Esophagus squamous epithelium (tissue), 5 donors: ENCODE measurements around the gene PRTG. TPM values are rescaled to one million over a fixed set of nuclear protein-coding genes. Genes with fewer than 3 reads are reported as not detected.

Source experiments
- DNase-seq: peaks from one replicate; lab custom pipeline; 2025; lab: John Stamatoyannopoulos, UW
- H3K27ac ChIP-seq, 4 donors: fragments of 200-600 bp; sonication (generic); one replicate each; pipeline ENCODE4 v1.5.1; 2016 to 2019; ENCODE audit warnings: mild to moderate bottlenecking in 1 of 4
- H3K27me3 ChIP-seq, 4 donors: fragments of 200-600 bp; sonication (generic); 1 replicate in 3 of 4; 2 replicates in 1 of 4; pipeline versions ENCODE4 v1.5.1 to v1.6.0; 2017 to 2021; ENCODE audit warnings: antibody characterized with exemption in 1 of 4
- H3K36me3 ChIP-seq, 3 donors: fragments of 200-600 bp; sonication (generic); one replicate each; pipeline ENCODE4 v1.5.1; 2016 to 2019
- H3K4me1 ChIP-seq, 3 donors: fragments of 200-600 bp; sonication (generic); one replicate each; pipeline ENCODE4 v1.5.1; 2017 to 2019
- H3K4me3 ChIP-seq, 4 donors: fragments of 200-600 bp; sonication (generic); 1 replicate in 3 of 4; 2 replicates in 1 of 4; pipeline ENCODE4 v1.5.1; 2016 to 2019; ENCODE audit warnings: mild to moderate bottlenecking in 2 of 4, moderate library complexity in 1 of 4
- H3K9me3 ChIP-seq, 3 donors: fragments of 200-600 bp; sonication (generic); one replicate each; pipeline ENCODE4 v1.5.1; 2016 to 2019
- POLR2A ChIP-seq, 4 donors: fragments of 450-650 bp; IDR thresholded peaks; one replicate each; pipeline ENCODE4 v1.6.1; 2017; ENCODE audit warnings: antibody characterized with exemption in 4 of 4, mild to moderate bottlenecking in 4 of 4, moderate library complexity in 3 of 4
- WGBS, 2 donors: methylation state at CpG; one replicate each; pipeline ENCODE4 v1.1.5; 2018; 5-methylcytosine and 5-hydroxymethylcytosine counted together
- intact Hi-C: fragments of 100-400 bp; cut with DNase I; formaldehyde crosslinking; loops from one replicate; pipeline ENCODE4 v1.15.0; 2022
- total RNA-seq, 4 donors: library from RNA; depleted of rRNA; stranded (reverse); fragments of >200 nt; gene quantifications; one replicate each; pipeline ENCODE4 v1.1.0, GENCODE V29; 2016
- TF ChIP-seq, protein P1 (sequence below), 6 experiments: fragments of 450-650 bp in 4 of 6; fragments of 200-600 bp in 2 of 6; sonication (generic) in 2 of 6; IDR thresholded peaks; one replicate each; pipeline ENCODE4 v1.5.1; 2016 to 2019; ENCODE audit warnings: antibody characterized with exemption in 6 of 6, mild to moderate bottlenecking in 4 of 6, moderate library complexity in 4 of 6
- donor health status: DM: yes; HTN: yes; CAD: no.

PRTG gene
- total RNA-seq, 4 donors from 2014 or later: 0.04 to 1.3 (median 0.15) TPM

DNA sequence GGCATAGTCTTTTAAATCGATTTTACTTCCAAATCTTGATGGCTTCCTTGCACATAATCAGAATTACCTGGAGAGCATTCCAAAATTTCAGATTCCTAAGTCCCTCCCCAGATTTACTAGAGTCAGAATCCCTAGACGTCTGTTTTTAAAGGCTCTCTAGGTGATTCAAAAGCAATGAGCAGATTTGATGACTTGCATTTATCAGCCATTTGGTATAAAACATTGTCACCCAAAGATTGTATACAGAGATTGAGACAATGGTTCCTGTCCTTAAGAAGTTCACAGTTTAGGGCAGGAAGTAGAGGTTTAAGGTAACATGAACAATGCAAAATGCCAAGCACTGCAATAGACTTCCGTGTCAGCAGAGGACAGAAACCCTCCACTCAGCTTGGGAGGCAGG lies 152.2 kb downstream of the PRTG start:
- 66 to 69% methylated on average over 3 of the region's 3 CpGs for WGBS, 2 donors
- Histone ChIP-seq H3K27ac (no peak overlapping the region), H3K9me3 (no peaks in the 10 kb centered on the region), H3K27me3 (peaks cover 0 to 33% (median 0%) of the 10 kb centered on the region in 4 donors), H3K36me3 (no peaks in the 10 kb centered on the region), H3K4me3 (no peak overlapping the region), H3K4me1 (peaks cover 0 to 28% (median 0%) of the 10 kb centered on the region in 3 donors)
- intact Hi-C loops: no loop called here
- TF ChIP-seq, protein P1, sequence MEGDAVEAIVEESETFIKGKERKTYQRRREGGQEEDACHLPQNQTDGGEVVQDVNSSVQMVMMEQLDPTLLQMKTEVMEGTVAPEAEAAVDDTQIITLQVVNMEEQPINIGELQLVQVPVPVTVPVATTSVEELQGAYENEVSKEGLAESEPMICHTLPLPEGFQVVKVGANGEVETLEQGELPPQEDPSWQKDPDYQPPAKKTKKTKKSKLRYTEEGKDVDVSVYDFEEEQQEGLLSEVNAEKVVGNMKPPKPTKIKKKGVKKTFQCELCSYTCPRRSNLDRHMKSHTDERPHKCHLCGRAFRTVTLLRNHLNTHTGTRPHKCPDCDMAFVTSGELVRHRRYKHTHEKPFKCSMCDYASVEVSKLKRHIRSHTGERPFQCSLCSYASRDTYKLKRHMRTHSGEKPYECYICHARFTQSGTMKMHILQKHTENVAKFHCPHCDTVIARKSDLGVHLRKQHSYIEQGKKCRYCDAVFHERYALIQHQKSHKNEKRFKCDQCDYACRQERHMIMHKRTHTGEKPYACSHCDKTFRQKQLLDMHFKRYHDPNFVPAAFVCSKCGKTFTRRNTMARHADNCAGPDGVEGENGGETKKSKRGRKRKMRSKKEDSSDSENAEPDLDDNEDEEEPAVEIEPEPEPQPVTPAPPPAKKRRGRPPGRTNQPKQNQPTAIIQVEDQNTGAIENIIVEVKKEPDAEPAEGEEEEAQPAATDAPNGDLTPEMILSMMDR (IDR thresholded peaks at IDR 0.05): no peak
- no peak for TF ChIP-seq POLR2A (IDR thresholded peaks at IDR 0.05)
- DNase-seq: no peak

DNA sequence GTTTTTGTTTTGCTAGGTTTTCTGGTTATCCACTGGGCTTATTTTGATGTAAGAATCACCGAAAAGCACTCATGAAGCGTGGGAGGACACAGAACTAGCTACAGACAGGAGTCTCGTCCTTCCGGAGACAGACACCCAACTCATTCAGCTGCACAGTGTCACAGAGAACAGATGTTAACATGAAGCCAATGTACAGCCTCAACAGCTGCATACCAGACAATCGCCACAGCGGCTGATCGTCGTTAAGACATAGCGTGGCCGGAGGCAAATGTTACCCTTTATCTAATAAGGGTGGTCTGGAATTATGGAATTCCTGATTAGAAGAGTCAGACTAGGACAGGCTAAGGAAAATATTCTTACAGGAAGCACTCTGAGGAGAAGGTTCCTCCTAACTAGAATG lies 153.7 kb downstream of the PRTG start:
- DNase-seq: no peak
- 89 to 98% methylated on average over 10 of the region's 10 CpGs for WGBS, 2 donors

DNA sequence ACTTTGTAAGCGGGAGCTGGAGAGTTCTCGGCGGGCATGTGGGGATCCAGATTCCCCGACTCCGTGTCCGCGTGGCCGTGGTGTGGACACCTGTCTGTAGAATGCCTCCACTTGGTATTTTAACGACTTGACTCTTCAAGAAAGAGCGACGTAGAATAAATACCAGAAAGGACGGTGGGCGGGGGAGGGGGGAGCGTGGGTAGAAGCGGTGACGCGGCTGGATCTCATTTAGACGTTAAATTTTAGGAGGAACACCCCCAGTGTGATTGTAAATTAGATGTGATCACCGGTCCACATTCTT lies 154.2 kb downstream of the PRTG start:
- H3K27me3 ChIP-seq: peaks cover 0 to 33% (median 0%) of the 10 kb centered on the region in 4 donors
- H3K4me1 ChIP-seq: peaks cover 0 to 28% (median 0%) of the 10 kb centered on the region in 3 donors
- H3K4me3 ChIP-seq: peak overlapping the region; percentile 43 to 80 (median 61)
- DNase-seq: no peak
- no peaks in the 10 kb centered on the region for H3K36me3 ChIP-seq
- peak overlapping the region; percentile 62 to 91 (median 81) for H3K27ac ChIP-seq
- 13 to 27% methylated on average over 14 to 19 of the region's 19 CpGs for WGBS, 2 donors
- intact Hi-C loops: no loop called here
- TF ChIP-seq, protein P1 (IDR thresholded peaks at IDR 0.05): no peak
- no peaks in the 10 kb centered on the region for H3K9me3 ChIP-seq

More for the DNA sequence above, 153.7 kb downstream of the PRTG start:
- H3K27ac ChIP-seq: no peak overlapping the region
- H3K9me3 ChIP-seq: no peaks in the 10 kb centered on the region
- H3K27me3 ChIP-seq: peaks cover 0 to 33% (median 0%) of the 10 kb centered on the region in 4 donors
- no peak for TF ChIP-seq POLR2A (IDR thresholded peaks at IDR 0.05)
- TF ChIP-seq, protein P1 (IDR thresholded peaks at IDR 0.05): no peak
- H3K4me3 ChIP-seq: peak overlapping the region in 3 of 4 donors; percentile 58 to 80 (median 64)
- no peaks in the 10 kb centered on the region for H3K36me3 ChIP-seq
- intact Hi-C loops: no loop called here
- peaks cover 0 to 28% (median 0%) of the 10 kb centered on the region in 3 donors for H3K4me1 ChIP-seq

DNA sequence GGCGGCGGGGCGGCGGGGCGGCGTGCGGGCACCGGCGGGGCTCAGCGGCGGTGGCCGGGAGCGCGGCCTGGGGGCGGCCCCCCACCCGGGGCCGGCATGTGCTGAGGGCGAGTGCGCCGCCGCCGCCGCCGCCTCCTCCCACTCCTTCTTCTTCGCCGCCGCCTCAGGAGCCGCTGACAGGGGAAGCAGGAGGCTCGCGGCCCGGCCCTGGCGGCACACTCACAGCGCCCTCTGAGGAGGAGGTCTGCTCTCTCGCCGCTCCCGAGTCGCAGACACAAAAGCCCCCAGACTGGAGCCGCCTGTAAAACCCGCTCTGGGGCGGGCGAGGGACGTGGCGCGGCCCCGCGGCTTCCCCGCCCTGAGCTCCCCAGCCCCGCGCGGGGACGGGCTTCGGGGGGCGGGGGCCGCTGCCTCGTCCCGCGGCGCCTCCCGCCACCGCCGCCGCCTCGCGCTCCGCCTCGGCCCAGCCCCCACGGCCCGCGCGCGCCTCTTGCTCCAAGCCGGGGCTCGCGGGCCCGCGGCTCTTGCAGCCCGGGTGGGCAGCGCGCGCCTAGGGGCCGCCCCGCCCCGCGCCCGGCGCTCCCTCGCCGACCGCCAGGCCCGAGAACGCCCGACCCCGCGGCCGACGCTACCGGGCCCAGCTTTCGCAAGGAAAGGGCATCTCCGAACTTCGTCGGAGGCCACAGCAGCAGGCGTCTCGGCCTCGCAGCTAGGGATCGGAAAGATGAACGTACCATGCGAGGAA lies 154.7 kb downstream of the PRTG start, which contains the start of gene PYGO1:
Gene PYGO1, minus strand, starts transcription at position 276 of the 745 bp plus-strand sequence. CDS start 462 bp downstream, outside the sequence.
- peak within 1 kb of the TSS; percentile 76 to 91 (median 83) for H3K27ac ChIP-seq
- TF ChIP-seq POLR2A (IDR thresholded peaks at IDR 0.05): no peak
- TF ChIP-seq, protein P1 (IDR thresholded peaks at IDR 0.05): no peak
- intact Hi-C loops: no loop called here
- H3K27me3 ChIP-seq: peaks cover 0 to 33% (median 0%) of the 10 kb centered on the region in 4 donors
- H3K4me3 ChIP-seq: peak within 1 kb of the TSS; percentile 43 to 80 (median 61)
- H3K9me3 ChIP-seq: no peaks in the 10 kb centered on the region
- H3K4me1 ChIP-seq: peaks cover 0 to 28% (median 0%) of the 10 kb centered on the region in 3 donors
- no peaks in the 10 kb centered on the region for H3K36me3 ChIP-seq
- DNase-seq: no peak
- 0 to 3% methylated on average over 3 to 22 of the region's 107 CpGs for WGBS, 2 donors
